HCT116 (cell line): ENCODE results near the gene UGT2A2. TPM values are rescaled to one million over a fixed set of nuclear protein-coding genes. Genes with fewer than 3 reads are reported as not detected.

Experiments used
- ATAC-seq: fragments of 200-7000 bp; cut with Tn5 transposase; 2 replicates; pipeline ENCODE4 v1.9.1; 2020; ENCODE audit warnings: mild to moderate bottlenecking, moderate library complexity
- BruUV-seq: library from RNA; stranded (reverse); fragments of 400-500 nt; replicated peaks from 2 replicates; lab custom pipeline; 2021; lab: Mats Ljungman, UMichigan
- CTCF ChIA-PET: fragments of 300-600 bp; sonication (Branson Sonifier 250); formaldehyde crosslinking; loops from one replicate; lab custom pipeline; 2021; ENCODE audit warnings: antibody characterized with exemption; lab: Charles Lee
- POLR2A ChIA-PET: fragments of 300-600, 350-600 bp; sonication (Branson Sonifier 250); formaldehyde crosslinking; loops from one replicate; lab custom pipeline; 2021; ENCODE audit warnings: antibody characterized with exemption; lab: Charles Lee
- RAD21 ChIA-PET, 2 experiments: fragments of 300-600 bp; sonication (Branson Sonifier 250); formaldehyde crosslinking; loops; one replicate each; lab custom pipeline; 2023; ENCODE audit warnings: low total read pairs in 2 of 2; ENCODE audit not compliant: uncharacterized antibody in 2 of 2, unreplicated experiment in 2 of 2, low non-redundant PET in 1 of 2; lab: Charles Lee
- DNase-seq: peaks from one replicate; pipeline ENCODE4 v3.0.0-alpha.2; 2010; ENCODE audit warnings: low read depth, low spot score
- H2AFZ ChIP-seq: fragments of 200-600 bp; shearing (Covaris generic), sonication (generic); 2 replicates; pipeline ENCODE4 v1.6.1; 2017; ENCODE audit warnings: low read depth, mixed run types, mixed read lengths, antibody characterized with exemption, low read length; ENCODE audit not compliant: poor library complexity, severe bottlenecking
- H3K27ac ChIP-seq: 2 replicates; pipeline ENCODE4 v1.5.1; 2012; ENCODE audit warnings: low read depth, low read length
- H3K27me3 ChIP-seq: fragments of 200-600 bp; sonication (generic); 2 replicates; pipeline ENCODE4 v1.6.1; 2016; ENCODE audit warnings: mixed run types, low read length, mixed read lengths; ENCODE audit not compliant: insufficient read depth
- H3K36me3 ChIP-seq, 2 experiments: fragments of 200-500 bp in 1 of 2; fragments of 200-600 bp in 1 of 2; sonication (Bioruptor generic) in 1 of 2; sonication (generic) in 1 of 2; 2 replicates each; pipeline versions ENCODE4 v1.5.1 to v1.6.1; 2014 to 2016; ENCODE audit warnings: low read length in 2 of 2, inconsistent platforms in 1 of 2, mixed read lengths in 1 of 2, mixed run types in 1 of 2; ENCODE audit not compliant: insufficient read depth in 2 of 2, control insufficient read depth in 1 of 2
- H3K4me1 ChIP-seq, 2 experiments: fragments of 200-600 bp in 1 of 2; sonication (generic) in 1 of 2; 2 replicates each; pipeline versions ENCODE4 v1.5.1 to v1.6.1; 2012 to 2017; ENCODE audit warnings: low read length in 2 of 2, inconsistent platforms in 1 of 2, mild to moderate bottlenecking in 1 of 2, mixed read lengths in 1 of 2, mixed run types in 1 of 2, moderate library complexity in 1 of 2; ENCODE audit not compliant: insufficient read depth in 2 of 2, control insufficient read depth in 1 of 2
- H3K4me2 ChIP-seq: fragments of 200-600 bp; sonication (generic); 2 replicates; pipeline ENCODE4 v1.6.1; 2017; ENCODE audit warnings: mixed run types, low read length, mixed read lengths
- H3K4me3 ChIP-seq, 2 experiments: fragments of 200-600 bp in 1 of 2; sonication (generic) in 1 of 2; replicated peaks in 1 of 2; 2 replicates each; pipeline ENCODE4 v1.5.1; 2011 to 2016; ENCODE audit warnings: low read length in 2 of 2, control low read depth in 1 of 2, low read depth in 1 of 2, mild to moderate bottlenecking in 1 of 2, mixed read lengths in 1 of 2, mixed run types in 1 of 2
- H3K79me2 ChIP-seq: fragments of 200-600 bp; sonication (generic); 2 replicates; pipeline ENCODE4 v1.6.1; 2017; ENCODE audit warnings: mild to moderate bottlenecking, mixed run types, low read length, moderate library complexity, mixed read lengths; ENCODE audit not compliant: insufficient read depth
- H3K9ac ChIP-seq: fragments of 200-600 bp; sonication (generic); 2 replicates; pipeline ENCODE4 v1.6.1; 2016; ENCODE audit warnings: low read length, mixed read lengths
- H3K9me2 ChIP-seq: fragments of 200-600 bp; sonication (generic), shearing (Covaris generic); 2 replicates; pipeline ENCODE4 v1.6.1; 2017; ENCODE audit warnings: mixed run types, mild to moderate bottlenecking, moderate library complexity; ENCODE audit not compliant: insufficient read depth
- H3K9me3 ChIP-seq, 2 experiments: fragments of 200-500 bp in 1 of 2; fragments of 200-600 bp in 1 of 2; sonication (Bioruptor generic) in 1 of 2; sonication (generic) in 1 of 2; 2 replicates each; pipeline ENCODE4 v1.6.1; 2014 to 2017; ENCODE audit warnings: low read length in 2 of 2, mixed read lengths in 2 of 2, inconsistent platforms in 1 of 2, low read depth in 1 of 2, mild to moderate bottlenecking in 1 of 2, mixed run types in 1 of 2, moderate library complexity in 1 of 2; ENCODE audit not compliant: control insufficient read depth in 1 of 2, insufficient read depth in 1 of 2
- H4K20me1 ChIP-seq: fragments of 200-600 bp; sonication (generic), shearing (Covaris generic); 2 replicates; pipeline ENCODE4 v1.6.1; 2017; ENCODE audit warnings: mixed run types, mild to moderate bottlenecking, moderate library complexity; ENCODE audit not compliant: insufficient read depth
- ATF3 ChIP-seq: IDR thresholded peaks from 2 replicates; pipeline ENCODE4 v1.6.1; 2012
- CBX3 ChIP-seq: IDR thresholded peaks from 2 replicates; pipeline ENCODE4 v1.6.1; 2012; ENCODE audit warnings: low read depth
- CEBPB ChIP-seq: IDR thresholded peaks from 2 replicates; pipeline ENCODE4 v1.6.1; 2012; ENCODE audit warnings: low read depth
- EGR1 ChIP-seq: IDR thresholded peaks from 2 replicates; pipeline ENCODE4 v1.6.1; 2012; ENCODE audit warnings: low read depth
- EZH2 ChIP-seq: fragments of 200-600 bp; sonication (generic); IDR thresholded peaks from 2 replicates; pipeline ENCODE4 v1.6.1; 2017; ENCODE audit warnings: antibody characterized with exemption, mixed run types
- EZH2phosphoT487 ChIP-seq: fragments of 200-600 bp; IDR thresholded peaks from 2 replicates; pipeline ENCODE4 v1.6.1; 2018; ENCODE audit warnings: antibody characterized with exemption, borderline replicate concordance
- JUND ChIP-seq: IDR thresholded peaks from 2 replicates; pipeline ENCODE4 v1.6.1; 2012
- MAX ChIP-seq: IDR thresholded peaks from 2 replicates; pipeline ENCODE4 v1.6.1; 2012
- POLR2A ChIP-seq: IDR thresholded peaks from 2 replicates; pipeline ENCODE4 v1.7.0; 2011; ENCODE audit warnings: borderline replicate concordance; ENCODE audit not compliant: insufficient read depth, insufficient read length; ENCODE audit errors: extremely low read depth
- SIN3A ChIP-seq: IDR thresholded peaks from 2 replicates; pipeline ENCODE4 v1.6.1; 2012; ENCODE audit warnings: low read depth
- TCF7L2 ChIP-seq: IDR thresholded peaks from 2 replicates; pipeline ENCODE4 v1.7.0; 2011; ENCODE audit warnings: borderline replicate concordance, inconsistent platforms; ENCODE audit not compliant: insufficient read depth, insufficient read length; ENCODE audit errors: extremely low read depth
- YY1 ChIP-seq: IDR thresholded peaks from 2 replicates; pipeline ENCODE4 v1.6.1; 2011; ENCODE audit warnings: low read length, low read depth, moderate library complexity, mild to moderate bottlenecking; ENCODE audit not compliant: insufficient replicate concordance; ENCODE audit errors: extremely low read depth
- ZBTB33 ChIP-seq: IDR thresholded peaks from 2 replicates; pipeline ENCODE4 v1.6.1; 2011; ENCODE audit warnings: mild to moderate bottlenecking, low read length, moderate library complexity; ENCODE audit not compliant: insufficient replicate concordance; ENCODE audit errors: extremely low read depth
- ZNF274 ChIP-seq: fragments of 200-500 bp; sonication (Bioruptor generic); IDR thresholded peaks from 2 replicates; pipeline ENCODE4 v1.6.1; 2014; ENCODE audit warnings: mild to moderate bottlenecking, low read depth, low read length, inconsistent platforms
- intact Hi-C: fragments of 100-400 bp; cut with micrococcal nuclease; formaldehyde crosslinking; loops from 2 replicates; pipeline ENCODE4 v1.10.0; 2022
- total RNA-seq: library from RNA; stranded (reverse); gene quantifications from one replicate; pipeline ENCODE4 v1.2.1, GENCODE V29; 2021; ENCODE audit not compliant: unreplicated experiment

Gene UGT2A2
- total RNA-seq, 1 experiment from 2014 or later: not detected

- no peaks in the 10 kb centered on the region for H3K4me1 ChIP-seq
- CTCF ChIA-PET: no interaction called here
- no peak overlapping the region for H3K4me3 ChIP-seq
- no peaks in the 10 kb centered on the region for H3K79me2 ChIP-seq
- no peaks in the 10 kb centered on the region for H3K9me2 ChIP-seq
- RAD21 ChIA-PET: no interaction called here
- no peaks in the 10 kb centered on the region for H3K36me3 ChIP-seq
- H3K9me3 ChIP-seq: no peaks in the 10 kb centered on the region
- no peak for DNase-seq
- POLR2A ChIA-PET: no interaction called here
- H2AFZ ChIP-seq: no peak overlapping the region
- no peak for TF ChIP-seq ZNF274
- no peak for TF ChIP-seq CEBPB
- TF ChIP-seq MAX: no peak
- no peak for TF ChIP-seq POLR2A
- no peak for TF ChIP-seq EGR1
- no peak for TF ChIP-seq JUND
- TF ChIP-seq EZH2: no peak
- TF ChIP-seq ATF3: no peak
- TF ChIP-seq SIN3A: no peak
- no peak for TF ChIP-seq YY1
- no peak for TF ChIP-seq TCF7L2
- no peak for TF ChIP-seq ZBTB33
- TF ChIP-seq EZH2phosphoT487: no peak
- no peak for TF ChIP-seq CBX3
- TF ChIP-seq, all 23 proteins: peak for 0
- Histone ChIP-seq H3K9ac (no peak overlapping the region), H3K27me3 (no peaks in the 10 kb centered on the region), H4K20me1 (no peaks in the 10 kb centered on the region), H3K27ac (no peak overlapping the region), H3K4me2 (no peak overlapping the region)
- BruUV-seq: no TSS peak
- no peak for ATAC-seq
- intact Hi-C loops: no loop called here
Measured at GRCh38 chr4:69649629-69650028, 10.2 kb upstream of the UGT2A2 start.
